HCT116 (cell line): ENCODE results near the gene DHRS7B. TPM values are rescaled to one million over a fixed set of nuclear protein-coding genes. Genes with fewer than 3 reads are reported as not detected.

Experiments used
- ATAC-seq: fragments of 200-7000 bp; cut with Tn5 transposase; 2 replicates; pipeline ENCODE4 v1.9.1; 2020; ENCODE audit warnings: mild to moderate bottlenecking, moderate library complexity
- BruUV-seq: library from RNA; stranded (reverse); fragments of 400-500 nt; replicated peaks from 2 replicates; lab custom pipeline; 2021; lab: Mats Ljungman, UMichigan
- CTCF ChIA-PET: fragments of 300-600 bp; sonication (Branson Sonifier 250); formaldehyde crosslinking; loops from one replicate; lab custom pipeline; 2021; ENCODE audit warnings: antibody characterized with exemption; lab: Charles Lee
- POLR2A ChIA-PET: fragments of 300-600, 350-600 bp; sonication (Branson Sonifier 250); formaldehyde crosslinking; loops from one replicate; lab custom pipeline; 2021; ENCODE audit warnings: antibody characterized with exemption; lab: Charles Lee
- RAD21 ChIA-PET, 2 experiments: fragments of 300-600 bp; sonication (Branson Sonifier 250); formaldehyde crosslinking; loops; one replicate each; lab custom pipeline; 2023; ENCODE audit warnings: low total read pairs in 2 of 2; ENCODE audit not compliant: uncharacterized antibody in 2 of 2, unreplicated experiment in 2 of 2, low non-redundant PET in 1 of 2; lab: Charles Lee
- DNase-seq: peaks from one replicate; pipeline ENCODE4 v3.0.0-alpha.2; 2010; ENCODE audit warnings: low read depth, low spot score
- H2AFZ ChIP-seq: fragments of 200-600 bp; shearing (Covaris generic), sonication (generic); 2 replicates; pipeline ENCODE4 v1.6.1; 2017; ENCODE audit warnings: low read depth, mixed run types, mixed read lengths, antibody characterized with exemption, low read length; ENCODE audit not compliant: poor library complexity, severe bottlenecking
- H3K27ac ChIP-seq: 2 replicates; pipeline ENCODE4 v1.5.1; 2012; ENCODE audit warnings: low read depth, low read length
- H3K27me3 ChIP-seq: fragments of 200-600 bp; sonication (generic); 2 replicates; pipeline ENCODE4 v1.6.1; 2016; ENCODE audit warnings: mixed run types, low read length, mixed read lengths; ENCODE audit not compliant: insufficient read depth
- H3K36me3 ChIP-seq, 2 experiments: fragments of 200-500 bp in 1 of 2; fragments of 200-600 bp in 1 of 2; sonication (Bioruptor generic) in 1 of 2; sonication (generic) in 1 of 2; 2 replicates each; pipeline versions ENCODE4 v1.5.1 to v1.6.1; 2014 to 2016; ENCODE audit warnings: low read length in 2 of 2, inconsistent platforms in 1 of 2, mixed read lengths in 1 of 2, mixed run types in 1 of 2; ENCODE audit not compliant: insufficient read depth in 2 of 2, control insufficient read depth in 1 of 2
- H3K4me1 ChIP-seq, 2 experiments: fragments of 200-600 bp in 1 of 2; sonication (generic) in 1 of 2; 2 replicates each; pipeline versions ENCODE4 v1.5.1 to v1.6.1; 2012 to 2017; ENCODE audit warnings: low read length in 2 of 2, inconsistent platforms in 1 of 2, mild to moderate bottlenecking in 1 of 2, mixed read lengths in 1 of 2, mixed run types in 1 of 2, moderate library complexity in 1 of 2; ENCODE audit not compliant: insufficient read depth in 2 of 2, control insufficient read depth in 1 of 2
- H3K4me2 ChIP-seq: fragments of 200-600 bp; sonication (generic); 2 replicates; pipeline ENCODE4 v1.6.1; 2017; ENCODE audit warnings: mixed run types, low read length, mixed read lengths
- H3K4me3 ChIP-seq, 2 experiments: fragments of 200-600 bp in 1 of 2; sonication (generic) in 1 of 2; replicated peaks in 1 of 2; 2 replicates each; pipeline ENCODE4 v1.5.1; 2011 to 2016; ENCODE audit warnings: low read length in 2 of 2, control low read depth in 1 of 2, low read depth in 1 of 2, mild to moderate bottlenecking in 1 of 2, mixed read lengths in 1 of 2, mixed run types in 1 of 2
- H3K79me2 ChIP-seq: fragments of 200-600 bp; sonication (generic); 2 replicates; pipeline ENCODE4 v1.6.1; 2017; ENCODE audit warnings: mild to moderate bottlenecking, mixed run types, low read length, moderate library complexity, mixed read lengths; ENCODE audit not compliant: insufficient read depth
- H3K9ac ChIP-seq: fragments of 200-600 bp; sonication (generic); 2 replicates; pipeline ENCODE4 v1.6.1; 2016; ENCODE audit warnings: low read length, mixed read lengths
- H3K9me2 ChIP-seq: fragments of 200-600 bp; sonication (generic), shearing (Covaris generic); 2 replicates; pipeline ENCODE4 v1.6.1; 2017; ENCODE audit warnings: mixed run types, mild to moderate bottlenecking, moderate library complexity; ENCODE audit not compliant: insufficient read depth
- H3K9me3 ChIP-seq, 2 experiments: fragments of 200-500 bp in 1 of 2; fragments of 200-600 bp in 1 of 2; sonication (Bioruptor generic) in 1 of 2; sonication (generic) in 1 of 2; 2 replicates each; pipeline ENCODE4 v1.6.1; 2014 to 2017; ENCODE audit warnings: low read length in 2 of 2, mixed read lengths in 2 of 2, inconsistent platforms in 1 of 2, low read depth in 1 of 2, mild to moderate bottlenecking in 1 of 2, mixed run types in 1 of 2, moderate library complexity in 1 of 2; ENCODE audit not compliant: control insufficient read depth in 1 of 2, insufficient read depth in 1 of 2
- H4K20me1 ChIP-seq: fragments of 200-600 bp; sonication (generic), shearing (Covaris generic); 2 replicates; pipeline ENCODE4 v1.6.1; 2017; ENCODE audit warnings: mixed run types, mild to moderate bottlenecking, moderate library complexity; ENCODE audit not compliant: insufficient read depth
- ATF3 ChIP-seq: IDR thresholded peaks from 2 replicates; pipeline ENCODE4 v1.6.1; 2012
- CBX3 ChIP-seq: IDR thresholded peaks from 2 replicates; pipeline ENCODE4 v1.6.1; 2012; ENCODE audit warnings: low read depth
- CEBPB ChIP-seq: IDR thresholded peaks from 2 replicates; pipeline ENCODE4 v1.6.1; 2012; ENCODE audit warnings: low read depth
- EZH2phosphoT487 ChIP-seq: fragments of 200-600 bp; IDR thresholded peaks from 2 replicates; pipeline ENCODE4 v1.6.1; 2018; ENCODE audit warnings: antibody characterized with exemption, borderline replicate concordance
- FOSL1 ChIP-seq: IDR thresholded peaks from 2 replicates; pipeline ENCODE4 v1.6.1; 2012; ENCODE audit warnings: low read depth
- JUND ChIP-seq: IDR thresholded peaks from 2 replicates; pipeline ENCODE4 v1.6.1; 2012
- MAX ChIP-seq: IDR thresholded peaks from 2 replicates; pipeline ENCODE4 v1.6.1; 2012
- POLR2A ChIP-seq: IDR thresholded peaks from 2 replicates; pipeline ENCODE4 v1.7.0; 2011; ENCODE audit warnings: borderline replicate concordance; ENCODE audit not compliant: insufficient read depth, insufficient read length; ENCODE audit errors: extremely low read depth
- RAD21 ChIP-seq: IDR thresholded peaks from 2 replicates; pipeline ENCODE4 v1.6.1; 2012; ENCODE audit warnings: low read depth, mild to moderate bottlenecking
- SIN3A ChIP-seq: IDR thresholded peaks from 2 replicates; pipeline ENCODE4 v1.6.1; 2012; ENCODE audit warnings: low read depth
- SRF ChIP-seq: IDR thresholded peaks from 2 replicates; pipeline ENCODE4 v1.6.1; 2012; ENCODE audit warnings: low read depth
- YY1 ChIP-seq: IDR thresholded peaks from 2 replicates; pipeline ENCODE4 v1.6.1; 2011; ENCODE audit warnings: low read length, low read depth, moderate library complexity, mild to moderate bottlenecking; ENCODE audit not compliant: insufficient replicate concordance; ENCODE audit errors: extremely low read depth
- ZFX ChIP-seq: fragments of 450-650 bp; IDR thresholded peaks from 2 replicates; pipeline ENCODE4 v1.6.1; 2017
- ZNF274 ChIP-seq: fragments of 200-500 bp; sonication (Bioruptor generic); IDR thresholded peaks from 2 replicates; pipeline ENCODE4 v1.6.1; 2014; ENCODE audit warnings: mild to moderate bottlenecking, low read depth, low read length, inconsistent platforms
- intact Hi-C: fragments of 100-400 bp; cut with micrococcal nuclease; formaldehyde crosslinking; loops from 2 replicates; pipeline ENCODE4 v1.10.0; 2022
- total RNA-seq: library from RNA; stranded (reverse); gene quantifications from one replicate; pipeline ENCODE4 v1.2.1, GENCODE V29; 2021; ENCODE audit not compliant: unreplicated experiment
- TF ChIP-seq, protein P1 (sequence below): IDR thresholded peaks from 2 replicates; pipeline ENCODE4 v1.6.1; 2011; ENCODE audit warnings: mild to moderate bottlenecking, low read length, moderate library complexity; ENCODE audit not compliant: insufficient replicate concordance; ENCODE audit errors: extremely low read depth
- TF ChIP-seq, protein P2 (sequence below), 3 experiments: fragments of 200-600 bp in 1 of 3; sonication (generic) in 1 of 3; IDR thresholded peaks in 2 of 3; conservative IDR thresholded peaks in 1 of 3; 2 replicates each; pipeline ENCODE4 v1.5.1; 2012 to 2017; ENCODE audit warnings: low read depth in 2 of 3, low read length in 2 of 3, antibody characterized with exemption in 1 of 3, borderline replicate concordance in 1 of 3, control low read depth in 1 of 3, mild to moderate bottlenecking in 1 of 3, mixed read lengths in 1 of 3, mixed run types in 1 of 3, moderate library complexity in 1 of 3; ENCODE audit not compliant: insufficient read depth in 1 of 3

DHRS7B gene
- total RNA-seq, 1 experiment from 2014 or later: 19.6 TPM

DNA sequence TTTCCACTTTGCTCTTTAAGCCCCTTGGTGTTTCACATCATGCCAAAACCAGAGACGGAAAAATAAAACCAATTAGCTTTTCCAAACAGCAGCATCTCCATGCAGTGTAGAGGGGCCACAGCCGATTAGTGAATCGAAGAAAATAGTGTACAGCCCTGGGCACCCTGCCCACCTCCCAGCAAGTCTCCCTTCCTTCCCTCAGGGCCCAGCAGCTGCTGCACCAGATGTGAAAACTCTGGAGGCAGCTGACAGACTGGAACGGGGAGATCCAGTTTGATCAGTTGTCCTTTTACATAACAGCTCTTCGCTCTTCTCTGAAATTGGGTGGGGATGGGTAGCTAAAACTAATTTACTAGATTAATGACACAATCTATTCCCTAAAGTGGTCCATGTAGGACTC is 67.9 kb downstream of the DHRS7B start:
- H3K79me2 ChIP-seq: peaks cover 23% of the 10 kb centered on the region
- H3K9me3 ChIP-seq: no peaks in the 10 kb centered on the region
- no peak overlapping the region for H3K4me3 ChIP-seq
- CTCF ChIA-PET: interaction anchor here (0.9 kb wide), 1 partner anchor 24 kb away, joined by 3 read pairs; no protein-coding TSS in a partner anchor
- no peak overlapping the region for H3K9ac ChIP-seq
- RAD21 ChIA-PET: no interaction called here
- no peak overlapping the region for H3K27ac ChIP-seq
- no peak overlapping the region for H2AFZ ChIP-seq
- intact Hi-C loops: no loop called here
- H3K27me3 ChIP-seq: no peaks in the 10 kb centered on the region
- TF ChIP-seq RAD21: no peak
- no peak for TF ChIP-seq YY1
- TF ChIP-seq, protein P1, sequence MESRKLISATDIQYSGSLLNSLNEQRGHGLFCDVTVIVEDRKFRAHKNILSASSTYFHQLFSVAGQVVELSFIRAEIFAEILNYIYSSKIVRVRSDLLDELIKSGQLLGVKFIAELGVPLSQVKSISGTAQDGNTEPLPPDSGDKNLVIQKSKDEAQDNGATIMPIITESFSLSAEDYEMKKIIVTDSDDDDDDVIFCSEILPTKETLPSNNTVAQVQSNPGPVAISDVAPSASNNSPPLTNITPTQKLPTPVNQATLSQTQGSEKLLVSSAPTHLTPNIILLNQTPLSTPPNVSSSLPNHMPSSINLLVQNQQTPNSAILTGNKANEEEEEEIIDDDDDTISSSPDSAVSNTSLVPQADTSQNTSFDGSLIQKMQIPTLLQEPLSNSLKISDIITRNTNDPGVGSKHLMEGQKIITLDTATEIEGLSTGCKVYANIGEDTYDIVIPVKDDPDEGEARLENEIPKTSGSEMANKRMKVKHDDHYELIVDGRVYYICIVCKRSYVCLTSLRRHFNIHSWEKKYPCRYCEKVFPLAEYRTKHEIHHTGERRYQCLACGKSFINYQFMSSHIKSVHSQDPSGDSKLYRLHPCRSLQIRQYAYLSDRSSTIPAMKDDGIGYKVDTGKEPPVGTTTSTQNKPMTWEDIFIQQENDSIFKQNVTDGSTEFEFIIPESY: no peak
- TF ChIP-seq FOSL1: no peak
- TF ChIP-seq, protein P2, sequence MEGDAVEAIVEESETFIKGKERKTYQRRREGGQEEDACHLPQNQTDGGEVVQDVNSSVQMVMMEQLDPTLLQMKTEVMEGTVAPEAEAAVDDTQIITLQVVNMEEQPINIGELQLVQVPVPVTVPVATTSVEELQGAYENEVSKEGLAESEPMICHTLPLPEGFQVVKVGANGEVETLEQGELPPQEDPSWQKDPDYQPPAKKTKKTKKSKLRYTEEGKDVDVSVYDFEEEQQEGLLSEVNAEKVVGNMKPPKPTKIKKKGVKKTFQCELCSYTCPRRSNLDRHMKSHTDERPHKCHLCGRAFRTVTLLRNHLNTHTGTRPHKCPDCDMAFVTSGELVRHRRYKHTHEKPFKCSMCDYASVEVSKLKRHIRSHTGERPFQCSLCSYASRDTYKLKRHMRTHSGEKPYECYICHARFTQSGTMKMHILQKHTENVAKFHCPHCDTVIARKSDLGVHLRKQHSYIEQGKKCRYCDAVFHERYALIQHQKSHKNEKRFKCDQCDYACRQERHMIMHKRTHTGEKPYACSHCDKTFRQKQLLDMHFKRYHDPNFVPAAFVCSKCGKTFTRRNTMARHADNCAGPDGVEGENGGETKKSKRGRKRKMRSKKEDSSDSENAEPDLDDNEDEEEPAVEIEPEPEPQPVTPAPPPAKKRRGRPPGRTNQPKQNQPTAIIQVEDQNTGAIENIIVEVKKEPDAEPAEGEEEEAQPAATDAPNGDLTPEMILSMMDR (IDR thresholded peaks at IDR 0.05 in 2 of 3, conservative IDR thresholded peaks at IDR 0.05 in 1 of 3; ENCODE audit: borderline replicate concordance in 1 of 3, insufficient read depth in 1 of 3, low read depth in 2 of 3, low read length in 2 of 3): no peak
- TF ChIP-seq SRF: no peak
- no peak for TF ChIP-seq CBX3
- no peak for TF ChIP-seq POLR2A
- TF ChIP-seq CEBPB: no peak
- no peak for TF ChIP-seq SIN3A
- no peak for TF ChIP-seq EZH2phosphoT487
- TF ChIP-seq MAX: no peak
- no peak for TF ChIP-seq ZNF274
- no peak for TF ChIP-seq ZFX
- TF ChIP-seq JUND: no peak
- no peak for TF ChIP-seq ATF3
- H4K20me1 ChIP-seq: no peaks in the 10 kb centered on the region
- H3K4me1 ChIP-seq: peaks cover 0 to 6% of the 10 kb centered on the region in 2 experiments; a peak in 1 of 4 replicates
- H3K4me2 ChIP-seq: no peak overlapping the region
- ATAC-seq: no peak
- no TSS peak for BruUV-seq
- H3K9me2 ChIP-seq: no peaks in the 10 kb centered on the region
- peaks cover 2 to 16% of the 10 kb centered on the region in 2 experiments; a peak in 3 of 4 replicates for H3K36me3 ChIP-seq
- POLR2A ChIA-PET: interaction anchor here (0.5 kb wide), 1 partner anchor 21 kb away, joined by 3 read pairs; no protein-coding TSS in a partner anchor
- DNase-seq: no peak
